Hepatocyte (in vitro differentiated cells): ENCODE data around the gene PLXNB1.
"Not testable (repeated sequence)": the region's sequence is repeated elsewhere in the genome, so short reads cannot be mapped to it uniquely, and the experiment has no call there.

ENCODE experiments used
- CTCF ChIP-seq: fragments of 200-600 bp; sonication (generic); IDR thresholded peaks from 2 replicates; pipeline ENCODE4 v1.5.1; 2016; ENCODE audit warnings: antibody characterized with exemption, mild to moderate bottlenecking; ENCODE audit not compliant: poor library complexity
- EZH2 ChIP-seq: fragments of 200-600 bp; sonication (generic); IDR thresholded peaks from 2 replicates; pipeline ENCODE4 v1.6.1; 2016; ENCODE audit warnings: antibody characterized with exemption, mild to moderate bottlenecking, borderline replicate concordance

GRCh38 chr3:48474031-48474430 lies 44.1 kb upstream of the PLXNB1 start:
- TF ChIP-seq CTCF, EZH2: not testable (repeated sequence)
